Measurements from ENCODE around the gene TAF6L. TPM values are rescaled to one million over a fixed set of nuclear protein-coding genes. Genes with fewer than 3 reads are reported as not detected.
"Not testable (repeated sequence)": the region's sequence is repeated elsewhere in the genome, so short reads cannot be mapped to it uniquely, and the experiment has no call there.

The TAF6L gene
- total RNA-seq, 1 donor from 2014 or later, result 23.9 TPM

- H3K4me1 ChIP-seq, result no peaks in the 10 kb centered on the region
- intact Hi-C loops (cut with DNase I), result no loop called here
- no peak overlapping the region for H3K27ac ChIP-seq
- H3K36me3 ChIP-seq, result peaks cover 84% of the 10 kb centered on the region
- H3K27me3 ChIP-seq, result no peaks in the 10 kb centered on the region
- ATAC-seq (no peak), DNase-seq (no peak)
- H3K4me3 ChIP-seq, result no peak overlapping the region
- H3K9me3 ChIP-seq, result no peaks in the 10 kb centered on the region
- TF ChIP-seq CTCF (IDR thresholded peaks at IDR 0.05), result no peak
Observed at GRCh38 chr11:62737196-62737595, 34.0 kb upstream of the TAF6L start.

GRCh38 chr11:62747475-62748160 is 23.6 kb upstream of the TAF6L start:
- H3K27me3 ChIP-seq, result no peaks in the 10 kb centered on the region
- no peak for TF ChIP-seq CTCF (IDR thresholded peaks at IDR 0.05)
- ATAC-seq, result no peak
- H3K27ac ChIP-seq, result no peak overlapping the region
- intact Hi-C loops (cut with DNase I), result no loop called here
- H3K36me3 ChIP-seq, result peaks cover 11% of the 10 kb centered on the region
- peaks cover 9% of the 10 kb centered on the region for H3K4me1 ChIP-seq
- DNase-seq, result no peak
- no peak overlapping the region for H3K4me3 ChIP-seq
- no peaks in the 10 kb centered on the region for H3K9me3 ChIP-seq

- H3K4me1 ChIP-seq, result peaks cover 20% of the 10 kb centered on the region
- H3K9me3 ChIP-seq; H3K4me3 ChIP-seq; H3K27ac ChIP-seq; intact Hi-C loops (cut with DNase I); ATAC-seq; DNase-seq; H3K27me3 ChIP-seq: not testable (repeated sequence)
- peaks cover 11% of the 10 kb centered on the region for H3K36me3 ChIP-seq
Observed at GRCh38 chr11:62749931-62750330, 21.3 kb upstream of the TAF6L start.

- no peaks in the 10 kb centered on the region for H3K9me3 ChIP-seq
- ATAC-seq (no peak), DNase-seq (no peak)
- no peaks in the 10 kb centered on the region for H3K27me3 ChIP-seq
- peak overlapping the region; percentile 86 for H3K27ac ChIP-seq
- intact Hi-C loops (cut with DNase I), result no loop called here
- H3K4me1 ChIP-seq, result peaks cover 20% of the 10 kb centered on the region
- no peak overlapping the region for H3K4me3 ChIP-seq
- peaks cover 11% of the 10 kb centered on the region for H3K36me3 ChIP-seq
- no peak for TF ChIP-seq CTCF (IDR thresholded peaks at IDR 0.05)
Observed at GRCh38 chr11:62752177-62752785, 18.9 kb upstream of the TAF6L start.

GRCh38 chr11:62752994-62753735 is 18.0 kb upstream of the TAF6L start:
- no peak for TF ChIP-seq CTCF (IDR thresholded peaks at IDR 0.05)
- peaks cover 11% of the 10 kb centered on the region for H3K36me3 ChIP-seq
- no peaks in the 10 kb centered on the region for H3K9me3 ChIP-seq
- peak overlapping the region; percentile 64 for H3K4me3 ChIP-seq
- H3K27me3 ChIP-seq, result no peaks in the 10 kb centered on the region
- intact Hi-C loops (cut with DNase I), result no loop called here
- no peak for ATAC-seq
- no peak for DNase-seq
- peaks cover 20% of the 10 kb centered on the region for H3K4me1 ChIP-seq
- peak overlapping the region; percentile 86 for H3K27ac ChIP-seq

Data from upper lobe of right lung (tissue), 1 donor.